OCI-LY1 (cell line): ENCODE results near the gene FAM83D.
A peak's percentile ranks its signal among the peaks of the same experiment; 100 is the strongest.

ENCODE experiments used
- H2AFZ ChIP-seq: fragments of 200-600 bp; sonication (generic), shearing (Covaris generic); 2 replicates; pipeline ENCODE4 v1.6.0; 2014; ENCODE audit warnings: antibody characterized with exemption, mild to moderate bottlenecking, low read length
- H3F3A ChIP-seq: fragments of 200-600 bp; sonication (generic), shearing (Covaris generic); 2 replicates; pipeline ENCODE4 v1.6.0; 2014; ENCODE audit warnings: mild to moderate bottlenecking, antibody characterized with exemption, low read length, moderate library complexity; ENCODE audit not compliant: insufficient read depth
- H3K27ac ChIP-seq: fragments of 200-600 bp; sonication (generic); 2 replicates; pipeline ENCODE4 v1.5.1; 2014; ENCODE audit warnings: low read length, mixed run types, mild to moderate bottlenecking, low read depth; ENCODE audit not compliant: poor library complexity, severe bottlenecking
- H3K27me3 ChIP-seq: fragments of 200-600 bp; sonication (generic); 2 replicates; pipeline ENCODE4 v1.6.0; 2014; ENCODE audit warnings: antibody characterized with exemption, mild to moderate bottlenecking, low read length, moderate library complexity; ENCODE audit not compliant: insufficient read depth
- H3K36me3 ChIP-seq: fragments of 200-600 bp; sonication (generic); 2 replicates; pipeline ENCODE4 v1.6.1; 2014; ENCODE audit warnings: mild to moderate bottlenecking, antibody characterized with exemption, low read length, moderate library complexity, mixed read lengths; ENCODE audit not compliant: insufficient read depth
- H3K4me1 ChIP-seq: fragments of 200-600 bp; sonication (generic); 2 replicates; pipeline ENCODE4 v1.5.1; 2014; ENCODE audit warnings: mild to moderate bottlenecking, low read length, moderate library complexity; ENCODE audit not compliant: insufficient read depth, severe bottlenecking
- H3K4me2 ChIP-seq: fragments of 200-600 bp; sonication (generic), shearing (Covaris generic); 2 replicates; pipeline ENCODE4 v1.6.1; 2014; ENCODE audit warnings: low read length
- H3K4me3 ChIP-seq: fragments of 200-600 bp; sonication (generic); 2 replicates; pipeline ENCODE4 v1.5.1; 2014; ENCODE audit warnings: low read length, low read depth, mild to moderate bottlenecking, mixed read lengths; ENCODE audit not compliant: poor library complexity, severe bottlenecking
- H3K79me2 ChIP-seq: fragments of 200-600 bp; shearing (Covaris generic); 2 replicates; pipeline ENCODE4 v1.6.1; 2016; ENCODE audit warnings: mixed run types, low read length, mixed read lengths; ENCODE audit not compliant: insufficient read depth
- H3K9ac ChIP-seq: fragments of 200-600 bp; sonication (generic), shearing (Covaris generic); 2 replicates; pipeline ENCODE4 v1.6.1; 2014; ENCODE audit warnings: mild to moderate bottlenecking, low read length, mixed read lengths
- H3K9me2 ChIP-seq: fragments of 200-600 bp; sonication (generic), shearing (Covaris generic); 2 replicates; pipeline ENCODE4 v1.6.1; 2014; ENCODE audit warnings: low read depth, mild to moderate bottlenecking, low read length, mixed read lengths
- H3K9me3 ChIP-seq: fragments of 200-600 bp; shearing (Covaris generic); 2 replicates; pipeline ENCODE4 v1.6.1; 2014; ENCODE audit warnings: low read length, mixed read lengths
- H4K20me1 ChIP-seq: fragments of 200-600 bp; sonication (generic), shearing (Covaris generic); 2 replicates; pipeline ENCODE4 v1.6.0; 2016; ENCODE audit warnings: mild to moderate bottlenecking, low read length; ENCODE audit not compliant: insufficient read depth
- CTCF ChIP-seq: fragments of 200-600 bp; sonication (generic), shearing (Covaris generic); IDR thresholded peaks from 2 replicates; pipeline ENCODE4 v1.5.1; 2017; ENCODE audit warnings: mild to moderate bottlenecking, antibody characterized with exemption, low read length, moderate library complexity, mixed read lengths
- EZH2 ChIP-seq: fragments of 200-600 bp; sonication (generic), shearing (Covaris generic); IDR thresholded peaks from 2 replicates; pipeline ENCODE4 v1.8.0; 2017; ENCODE audit warnings: borderline replicate concordance, mixed run types, mild to moderate bottlenecking, antibody characterized with exemption, low read length, moderate library complexity, mixed read lengths

The FAM83D gene

GRCh38 chr20:38888059-38888831, 38.0 kb upstream of the FAM83D start:
- peaks cover 28% of the 10 kb centered on the region; the same call in 1 of the 2 replicates for H3K36me3 ChIP-seq
- H3K27me3 ChIP-seq: no peaks in the 10 kb centered on the region
- peaks cover 7% of the 10 kb centered on the region for H3F3A ChIP-seq
- no peak for TF ChIP-seq EZH2
- TF ChIP-seq CTCF: no peak
- H4K20me1 ChIP-seq: no peaks in the 10 kb centered on the region
- H3K4me1 ChIP-seq: peaks cover 45% of the 10 kb centered on the region
- H3K9me2 ChIP-seq: no peaks in the 10 kb centered on the region
- H3K27ac ChIP-seq: peak overlapping the region; percentile 29
- no peak overlapping the region for H3K9ac ChIP-seq
- no peak overlapping the region for H2AFZ ChIP-seq
- no peak overlapping the region for H3K4me2 ChIP-seq
- peaks cover 4% of the 10 kb centered on the region; the same call in 1 of the 2 replicates for H3K79me2 ChIP-seq
- H3K9me3 ChIP-seq: no peaks in the 10 kb centered on the region
- no peak overlapping the region for H3K4me3 ChIP-seq

- no peaks in the 10 kb centered on the region for H4K20me1 ChIP-seq
- peaks cover 8% of the 10 kb centered on the region for H3F3A ChIP-seq
- no peak for TF ChIP-seq CTCF
- TF ChIP-seq EZH2: no peak
- H2AFZ ChIP-seq: no peak overlapping the region
- H3K36me3 ChIP-seq: peaks cover 28% of the 10 kb centered on the region; the same call in 1 of the 2 replicates
- peaks cover 4% of the 10 kb centered on the region; the same call in 1 of the 2 replicates for H3K79me2 ChIP-seq
- H3K27me3 ChIP-seq: no peaks in the 10 kb centered on the region
- H3K4me3 ChIP-seq: no peak overlapping the region
- H3K27ac ChIP-seq: peak overlapping the region; percentile 29
- H3K9me3 ChIP-seq: no peaks in the 10 kb centered on the region
- no peak overlapping the region for H3K4me2 ChIP-seq
- no peaks in the 10 kb centered on the region for H3K9me2 ChIP-seq
- H3K4me1 ChIP-seq: peaks cover 45% of the 10 kb centered on the region
- H3K9ac ChIP-seq: no peak overlapping the region
These were observed 37.2 kb upstream of the FAM83D start for GRCh38 chr20:38889050-38889449.

GRCh38 chr20:38889792-38890496, 36.3 kb upstream of the FAM83D start:
- H3K9ac ChIP-seq: no peak overlapping the region
- no peaks in the 10 kb centered on the region for H3K9me3 ChIP-seq
- H3F3A ChIP-seq: peaks cover 8% of the 10 kb centered on the region
- H3K4me1 ChIP-seq: peaks cover 42% of the 10 kb centered on the region
- H3K79me2 ChIP-seq: peaks cover 4% of the 10 kb centered on the region; the same call in 1 of the 2 replicates
- peaks cover 36% of the 10 kb centered on the region; the same call in 1 of the 2 replicates for H3K36me3 ChIP-seq
- H3K27ac ChIP-seq: peak overlapping the region; percentile 96
- TF ChIP-seq EZH2: no peak
- TF ChIP-seq CTCF: no peak
- no peaks in the 10 kb centered on the region for H3K27me3 ChIP-seq
- no peaks in the 10 kb centered on the region for H4K20me1 ChIP-seq
- H3K9me2 ChIP-seq: no peaks in the 10 kb centered on the region
- H2AFZ ChIP-seq: no peak overlapping the region
- H3K4me3 ChIP-seq: no peak overlapping the region
- no peak overlapping the region for H3K4me2 ChIP-seq
